TTC549 (cell line): ENCODE data around the gene CDC16.
"Not testable (repeated sequence)": the region's sequence is repeated elsewhere in the genome, so short reads cannot be mapped to it uniquely, and the experiment has no call there.

Experiments
- FAIRE-seq: peaks from 2 replicates; lab custom pipeline; 2012; peaks lifted over from hg19 to GRCh38; lab: Jason Lieb, UNC

Gene CDC16

DNA sequence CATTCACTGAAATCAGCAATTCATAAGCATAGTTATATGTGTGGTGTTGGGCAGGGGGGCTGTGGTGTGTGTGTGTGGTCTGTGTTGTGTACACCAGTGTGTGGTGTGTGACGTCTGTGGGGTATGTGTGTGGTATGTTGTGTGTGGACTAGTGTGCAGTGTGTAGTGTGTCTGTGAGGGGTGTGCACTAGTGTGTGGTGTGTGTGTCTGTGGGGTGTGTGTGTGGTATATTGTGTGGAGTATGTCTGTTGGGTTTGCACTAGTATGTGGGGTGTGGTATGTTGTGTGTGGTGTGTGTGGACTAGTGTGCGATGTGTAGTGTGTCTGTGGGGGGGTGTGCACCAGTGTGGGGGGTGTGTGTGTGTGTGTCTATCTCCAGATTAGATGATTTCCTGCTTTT, 7.2 kb upstream of the CDC16 start:
- no peak for FAIRE-seq

DNA sequence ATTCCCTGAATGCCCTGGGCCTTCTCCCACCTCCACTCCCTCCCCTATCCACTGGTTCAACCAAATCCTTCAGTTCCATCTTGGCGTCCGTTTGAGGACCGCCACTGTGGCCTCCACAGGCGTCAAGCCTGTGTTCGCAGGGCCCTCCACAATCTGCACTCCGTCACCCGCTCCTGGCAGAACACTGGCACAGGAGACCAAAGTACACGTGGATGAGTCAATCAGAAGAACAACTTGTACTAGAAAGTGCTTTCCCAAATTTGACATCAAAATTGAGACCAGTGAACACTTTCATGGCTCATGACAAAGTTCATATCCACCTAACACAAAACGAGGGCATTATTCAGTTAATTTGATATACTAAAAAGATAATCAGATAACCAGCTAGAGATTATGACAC, 6.5 kb upstream of the CDC16 start:
- no peak for FAIRE-seq

DNA sequence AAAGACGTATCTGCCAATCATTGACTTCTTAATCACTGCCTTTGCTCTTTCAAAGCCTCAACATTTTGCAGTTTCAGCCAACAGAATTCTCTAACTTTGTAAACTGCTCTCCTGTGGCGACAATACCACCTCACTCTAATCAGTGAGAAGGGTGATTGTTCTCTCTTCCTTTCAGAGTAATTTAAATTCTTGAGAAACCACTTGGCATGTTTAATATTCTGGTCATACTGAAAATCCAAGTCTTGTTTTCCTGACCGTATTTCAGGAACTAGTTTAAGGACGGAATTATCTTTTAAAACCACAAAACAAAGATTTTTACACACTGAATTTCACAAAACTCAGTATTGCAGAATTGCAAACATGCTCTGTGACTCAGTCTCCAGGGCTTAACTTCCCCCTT, 5.2 kb upstream of the CDC16 start:
- FAIRE-seq: no peak

DNA sequence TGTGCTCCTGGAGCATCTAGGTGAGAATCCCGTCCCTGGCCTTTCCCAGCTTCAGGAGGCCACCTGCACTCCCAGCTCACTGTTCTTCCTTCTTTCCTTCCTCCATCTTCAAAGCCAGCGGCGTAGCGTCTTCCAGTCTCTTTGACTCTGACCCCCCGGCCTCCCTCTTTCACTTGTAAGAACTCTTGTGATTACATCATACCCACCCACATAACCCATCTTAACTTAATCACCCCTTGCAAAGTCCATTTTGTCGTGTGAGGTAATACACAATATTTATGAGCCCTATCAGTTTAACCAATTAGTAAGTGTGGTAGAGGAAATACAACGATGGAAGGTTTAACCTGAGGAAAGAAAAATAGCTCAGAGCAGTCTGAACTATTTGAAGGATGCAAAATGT, 4.6 kb upstream of the CDC16 start:
- no peak for FAIRE-seq

DNA sequence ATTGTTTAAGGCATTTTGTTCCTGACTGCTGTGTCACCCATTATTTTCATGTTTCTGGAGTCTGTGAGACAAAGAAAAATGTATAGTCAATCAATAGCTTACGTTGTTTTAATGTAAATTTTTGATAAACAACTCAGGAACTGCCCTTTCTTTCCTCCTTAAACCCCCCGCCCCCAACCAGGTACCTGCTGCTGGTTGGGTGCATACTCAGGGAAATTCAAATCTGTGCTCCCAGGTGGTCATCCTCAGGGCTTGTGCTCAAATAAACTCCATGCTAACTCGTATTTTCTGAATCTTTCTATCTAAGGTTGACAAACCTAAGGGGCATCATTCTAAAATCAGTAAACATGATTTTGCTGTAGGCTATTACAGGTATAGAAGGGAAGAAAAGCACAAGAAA, 4.1 kb upstream of the CDC16 start:
- no peak for FAIRE-seq

DNA sequence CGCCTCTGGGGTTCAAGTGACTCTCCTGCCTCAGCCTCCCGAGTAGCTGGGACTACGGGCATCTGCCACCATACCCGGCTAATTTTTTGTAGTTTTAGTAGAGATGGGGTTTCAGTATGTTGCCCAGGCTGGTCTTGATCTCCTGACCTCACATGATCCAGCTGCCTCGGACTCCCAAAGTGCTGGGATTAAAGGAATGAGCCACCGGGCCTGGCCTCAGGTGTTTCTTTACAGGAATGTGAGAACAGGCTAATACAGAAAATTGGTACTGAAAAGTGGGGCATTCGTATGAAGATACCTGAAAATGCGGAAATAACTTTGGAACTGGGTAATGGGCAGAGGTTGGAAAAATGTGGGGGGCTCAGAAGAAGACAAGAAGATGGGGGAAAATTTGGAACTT, 2.8 kb upstream of the CDC16 start:
- FAIRE-seq: no peak

DNA sequence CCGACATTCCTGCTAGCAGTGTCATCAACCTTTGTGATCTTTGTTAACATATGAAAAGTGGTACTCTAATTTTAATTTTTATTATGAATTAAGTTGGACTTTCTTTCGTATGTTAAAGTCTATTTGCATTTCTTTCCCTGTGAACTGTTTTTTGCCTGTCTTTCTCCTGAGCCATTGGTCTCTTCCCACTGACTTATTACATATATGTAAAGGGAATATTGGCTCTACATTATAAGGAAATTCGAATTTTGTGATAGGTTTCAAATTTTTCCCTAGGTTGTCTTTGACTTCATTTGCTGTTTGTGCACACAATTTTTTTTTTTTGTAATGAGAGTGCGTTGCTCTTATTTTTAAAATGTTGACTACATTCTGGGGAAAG, 442 bp upstream of the CDC16 start:
- FAIRE-seq: no peak

DNA sequence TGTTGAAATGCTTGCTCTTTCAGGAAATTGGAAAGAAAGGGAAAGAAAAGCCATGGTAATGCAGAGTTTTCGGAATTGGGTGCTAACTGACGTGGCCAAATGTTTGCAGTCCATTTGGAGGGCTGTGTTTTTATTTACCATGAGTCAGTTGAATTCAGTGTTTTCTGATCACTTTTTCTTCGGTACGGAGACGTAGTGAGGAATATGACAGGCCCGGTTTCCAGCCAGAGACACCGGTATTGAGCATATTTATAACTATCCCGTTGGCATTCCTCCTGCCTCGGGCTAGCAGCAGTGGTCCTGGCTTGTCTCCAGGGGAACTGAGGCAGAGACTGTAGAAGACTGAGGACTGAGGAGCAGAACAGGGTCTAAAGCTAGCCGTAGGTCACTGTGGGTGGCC, 1.0 kb downstream of the CDC16 start:
- FAIRE-seq: no peak

DNA sequence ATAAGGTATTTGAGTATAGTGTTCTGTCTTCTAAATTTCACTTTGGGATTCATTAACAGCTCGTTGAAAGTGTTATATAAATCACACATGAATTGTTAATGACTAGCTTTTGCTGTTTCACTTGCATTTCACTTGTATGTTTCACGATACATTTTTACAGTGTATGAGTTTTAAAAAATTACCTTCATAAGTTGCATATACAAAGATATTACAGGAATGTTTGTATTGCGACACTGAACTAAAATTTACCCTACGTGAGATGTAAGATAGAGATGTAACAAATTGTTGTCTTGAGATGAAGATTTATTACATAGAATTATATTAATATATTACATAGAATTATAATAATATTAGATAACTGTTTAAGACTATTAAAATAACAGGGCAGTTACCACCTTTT, 1.5 kb downstream of the CDC16 start:
- no peak for FAIRE-seq

DNA sequence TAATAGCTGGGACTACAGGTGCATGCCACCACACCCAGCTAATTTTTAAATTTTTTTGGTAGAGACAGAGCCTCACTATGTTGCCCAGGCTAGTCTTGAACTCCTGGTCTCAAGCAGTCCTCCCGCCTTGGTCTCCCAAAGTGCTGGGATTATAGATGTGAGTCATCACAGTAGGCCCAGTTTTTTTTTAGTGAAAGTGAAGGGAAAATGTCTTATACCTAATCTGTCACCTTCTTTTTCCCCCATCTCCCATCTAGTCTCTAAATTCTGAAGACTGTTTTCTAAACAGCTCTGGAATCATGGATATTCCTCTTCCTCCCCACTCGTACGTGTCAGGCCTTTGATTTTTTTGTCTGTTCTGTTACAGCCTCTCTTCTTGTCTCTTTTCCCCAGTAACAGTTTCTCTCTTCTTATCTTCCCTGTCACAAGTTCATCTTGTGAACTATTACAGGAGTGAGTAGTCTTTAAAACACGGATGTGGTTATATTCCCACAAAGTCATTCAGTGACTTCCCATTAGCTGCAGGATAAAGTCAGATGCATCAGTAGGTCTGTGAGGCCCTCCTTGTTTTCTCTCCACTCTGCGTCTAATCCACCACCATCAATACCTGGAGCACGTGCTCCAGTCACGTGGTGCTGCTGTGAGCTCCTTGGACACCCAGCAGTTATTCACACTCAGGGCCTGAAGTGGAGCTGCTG, 2.9 kb downstream of the CDC16 start:
- no peak for FAIRE-seq

DNA sequence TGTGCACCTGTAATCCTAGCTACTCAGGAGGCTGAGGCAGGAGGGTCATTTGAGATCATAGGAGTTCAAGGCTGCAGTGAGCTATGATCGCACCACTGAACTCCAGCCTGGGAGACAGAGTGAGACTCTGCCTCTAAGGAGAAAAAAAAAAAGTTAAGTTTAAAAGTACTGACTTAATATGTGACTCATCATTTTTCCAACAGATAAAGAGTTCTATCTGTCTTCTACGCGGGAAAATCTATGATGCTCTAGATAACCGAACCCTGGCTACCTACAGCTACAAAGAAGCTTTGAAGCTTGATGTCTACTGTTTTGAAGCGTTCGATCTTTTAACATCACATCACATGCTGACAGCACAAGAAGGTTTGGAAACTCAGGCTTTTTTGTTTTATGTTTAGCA, 7.2 kb downstream of the CDC16 start:
- FAIRE-seq: no peak

DNA sequence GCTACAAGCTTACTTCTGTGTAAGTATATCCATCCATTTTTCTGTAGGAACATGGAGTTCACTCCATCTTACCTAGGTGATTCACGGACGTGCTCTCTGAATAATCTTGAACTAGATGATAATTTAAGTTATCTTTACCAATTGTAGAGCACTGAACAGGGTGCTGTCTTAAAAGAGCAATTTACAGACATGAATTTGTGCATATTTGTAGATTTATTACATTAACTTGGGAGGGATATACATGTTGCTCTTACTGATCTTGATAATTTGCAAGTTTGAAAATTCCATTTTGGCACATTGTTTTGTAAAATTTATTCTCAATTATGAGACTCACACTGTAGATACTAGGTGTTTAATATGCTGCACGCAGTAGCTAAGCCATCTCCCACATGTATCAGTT, 9.3 kb downstream of the CDC16 start:
- FAIRE-seq: no peak

DNA sequence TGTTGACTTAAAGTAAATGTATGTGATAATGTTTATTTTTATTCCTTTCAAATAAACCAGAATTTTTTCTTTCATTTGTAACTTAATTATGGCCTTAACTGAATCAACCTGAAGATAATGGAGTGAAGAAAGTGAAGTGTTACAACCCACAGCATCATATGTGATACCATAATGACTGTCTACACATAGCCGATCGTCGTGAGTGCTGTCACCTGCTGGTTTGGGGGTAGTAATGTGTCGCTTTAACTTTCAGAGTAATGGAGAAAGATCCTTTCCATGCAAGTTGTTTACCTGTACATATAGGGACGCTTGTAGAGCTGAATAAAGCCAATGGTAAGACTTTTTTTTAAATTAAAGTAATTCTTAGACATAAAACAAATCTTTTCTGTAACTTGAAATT, 9.9 kb downstream of the CDC16 start:
- no peak for FAIRE-seq

DNA sequence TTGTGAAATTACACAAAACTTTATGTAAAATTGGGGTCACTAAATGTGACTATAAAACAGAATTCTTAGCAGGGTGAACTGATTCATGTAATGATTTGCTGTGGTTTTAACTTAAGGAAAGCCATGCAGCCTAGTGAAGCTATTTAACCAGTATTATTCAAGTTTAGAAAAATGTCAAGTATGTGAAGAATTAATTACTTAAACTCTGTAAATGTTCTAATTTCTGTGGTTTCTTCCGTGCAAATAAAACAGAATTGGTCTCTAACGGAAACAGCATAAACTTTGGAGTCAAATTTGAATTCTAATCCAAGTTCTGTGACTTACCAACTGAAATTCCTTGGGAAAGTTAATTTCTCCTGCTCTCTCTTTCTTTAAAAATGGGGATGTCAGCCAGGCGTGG, 13.3 kb downstream of the CDC16 start:
- no peak for FAIRE-seq

DNA sequence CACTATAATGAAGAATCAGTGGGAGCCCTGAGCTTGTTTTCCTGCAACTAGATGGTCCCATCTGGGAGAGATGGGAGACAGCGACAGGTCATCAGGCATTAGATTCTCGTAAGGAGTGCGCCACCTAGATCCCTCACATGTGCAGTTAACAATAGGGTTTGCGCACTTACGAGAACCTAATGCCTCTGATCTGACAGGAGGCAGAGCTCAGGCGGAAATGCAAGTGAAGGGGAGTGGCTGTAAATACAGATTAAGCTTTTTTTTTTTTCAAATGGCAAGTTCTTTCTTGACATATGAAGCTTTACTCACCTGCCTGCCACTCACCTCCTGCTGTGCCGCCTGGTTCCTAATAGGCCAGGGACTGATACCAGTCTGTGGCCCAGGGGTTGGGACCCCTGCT, 14.4 kb downstream of the CDC16 start:
- no peak for FAIRE-seq

DNA sequence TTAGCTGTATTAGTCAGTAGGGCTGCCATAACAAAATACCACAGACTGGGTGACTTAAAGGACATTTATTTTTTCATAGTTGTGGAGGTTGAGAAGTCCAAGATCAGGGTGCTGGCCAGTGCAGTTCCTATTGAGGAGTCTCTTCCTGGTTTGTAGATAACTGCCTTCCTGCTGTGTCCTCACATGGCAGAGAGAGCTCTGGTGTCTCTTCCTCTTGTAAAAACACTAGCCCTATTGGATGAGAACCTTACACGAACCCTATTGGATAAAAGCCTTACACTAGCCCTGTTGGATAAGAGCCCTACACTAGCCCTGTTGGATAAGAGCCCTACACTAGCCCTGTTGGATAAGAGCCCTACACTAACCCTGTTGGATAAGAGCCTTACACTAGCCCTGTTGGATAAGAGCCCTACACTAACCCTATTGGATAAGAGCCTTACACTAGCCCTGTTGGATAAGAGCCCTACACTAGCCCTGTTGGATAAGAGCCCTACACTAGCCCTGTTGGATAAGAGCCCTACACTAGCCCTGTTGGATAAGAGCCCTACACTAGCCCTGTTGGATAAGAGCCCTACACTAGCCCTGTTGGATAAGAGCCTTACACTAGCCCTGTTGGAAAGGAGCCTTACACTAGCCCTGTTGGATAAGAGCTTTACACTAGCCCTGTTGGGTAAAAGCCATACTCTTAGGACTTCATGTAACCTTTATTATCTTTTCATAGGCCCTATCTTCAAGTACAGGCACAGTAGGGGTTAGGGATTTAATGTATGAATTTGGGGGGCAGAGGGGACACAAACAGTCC, 17.1 kb downstream of the CDC16 start:
- not testable (repeated sequence) for FAIRE-seq

DNA sequence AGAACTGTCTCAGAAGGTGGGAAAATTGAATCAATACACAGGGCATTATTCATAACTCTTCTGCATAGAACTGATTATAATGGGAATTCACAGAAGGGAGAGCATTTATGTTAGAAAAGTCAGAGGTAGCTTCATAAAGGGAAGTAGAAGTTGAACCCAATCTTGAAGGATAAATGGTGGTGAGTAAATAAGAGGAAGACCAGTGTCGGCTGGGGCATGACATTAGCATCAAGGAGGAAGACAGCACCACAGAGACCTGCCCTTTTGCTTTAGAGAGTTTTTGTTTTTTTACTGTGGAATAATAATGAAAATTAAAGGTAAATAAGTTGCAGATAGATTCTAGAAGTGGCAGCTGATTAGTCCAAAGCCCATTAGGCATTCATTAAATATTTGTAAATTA, 21.9 kb downstream of the CDC16 start:
- no peak for FAIRE-seq

DNA sequence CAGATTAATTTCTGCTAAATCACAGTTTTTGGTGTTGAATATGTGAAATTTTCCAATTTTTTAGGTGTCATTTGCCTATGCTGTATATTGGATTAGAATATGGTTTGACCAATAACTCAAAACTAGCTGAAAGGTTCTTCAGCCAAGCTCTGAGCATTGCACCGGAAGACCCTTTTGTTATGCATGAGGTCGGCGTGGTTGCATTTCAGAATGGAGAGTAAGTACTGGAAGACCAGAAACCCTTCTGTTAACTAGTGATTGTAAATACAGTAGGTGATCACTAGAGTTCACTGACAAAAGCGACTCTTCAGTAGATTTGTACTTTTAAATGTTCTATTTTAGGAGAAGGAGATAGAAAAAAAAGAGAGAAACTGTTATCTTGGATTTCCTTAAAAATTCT, 22.3 kb downstream of the CDC16 start:
- no peak for FAIRE-seq

DNA sequence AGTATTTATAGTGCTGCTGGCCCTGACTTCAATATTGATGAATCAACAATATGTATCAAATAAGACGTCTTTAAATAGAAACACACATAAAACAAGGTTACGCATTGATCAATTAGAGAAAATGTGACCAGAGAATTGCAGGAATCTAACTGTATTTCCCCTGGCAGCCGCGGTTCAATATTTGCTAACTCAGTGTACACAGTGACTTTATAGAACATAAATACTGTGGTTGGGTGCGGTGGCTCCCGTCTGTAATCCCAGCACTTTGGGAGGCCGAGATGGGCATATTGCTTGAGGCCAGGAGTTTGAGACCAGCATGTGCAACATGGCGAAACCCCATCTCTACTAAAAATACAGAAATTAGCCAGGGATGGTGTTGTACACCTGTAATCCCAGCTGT, 23.9 kb downstream of the CDC16 start:
- no peak for FAIRE-seq

DNA sequence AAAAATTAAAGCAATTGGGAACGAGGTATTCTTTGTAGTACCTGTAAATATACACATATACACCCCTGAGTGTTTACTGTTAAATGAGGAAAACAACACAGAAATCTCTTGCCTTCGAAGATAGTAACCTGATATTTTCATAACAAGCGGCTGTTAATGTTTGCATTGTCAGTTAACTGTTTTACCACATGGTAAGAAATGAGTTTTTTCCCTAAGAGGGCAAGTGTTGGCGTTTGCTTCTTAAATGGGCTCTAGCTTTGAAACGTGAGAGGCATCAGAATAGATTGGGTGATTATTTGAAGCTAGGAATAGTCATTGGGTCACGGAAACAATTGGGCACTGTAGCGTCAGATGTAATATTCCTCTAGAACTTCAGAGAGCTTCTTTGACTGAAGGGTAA, 24.7 kb downstream of the CDC16 start:
- FAIRE-seq: no peak

DNA sequence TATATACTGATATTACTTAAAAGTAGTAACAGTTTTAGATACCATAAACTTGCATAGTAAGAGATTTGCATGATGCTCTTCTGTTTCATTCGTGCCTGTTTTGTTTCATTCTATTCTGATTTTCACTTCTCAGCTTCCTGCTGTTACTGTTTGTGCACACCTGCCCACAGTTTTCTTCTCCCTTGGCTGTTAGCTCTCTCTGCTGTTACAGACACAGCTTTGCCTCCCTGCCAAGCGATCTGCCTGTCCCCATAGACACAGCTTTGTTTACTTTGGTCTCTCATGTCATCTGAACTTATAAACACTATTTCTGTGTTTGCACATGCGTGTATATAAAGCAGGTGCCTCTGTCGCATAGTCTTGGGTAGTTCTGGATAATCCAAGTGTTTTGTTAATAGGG, 25.3 kb downstream of the CDC16 start:
- FAIRE-seq: no peak

DNA sequence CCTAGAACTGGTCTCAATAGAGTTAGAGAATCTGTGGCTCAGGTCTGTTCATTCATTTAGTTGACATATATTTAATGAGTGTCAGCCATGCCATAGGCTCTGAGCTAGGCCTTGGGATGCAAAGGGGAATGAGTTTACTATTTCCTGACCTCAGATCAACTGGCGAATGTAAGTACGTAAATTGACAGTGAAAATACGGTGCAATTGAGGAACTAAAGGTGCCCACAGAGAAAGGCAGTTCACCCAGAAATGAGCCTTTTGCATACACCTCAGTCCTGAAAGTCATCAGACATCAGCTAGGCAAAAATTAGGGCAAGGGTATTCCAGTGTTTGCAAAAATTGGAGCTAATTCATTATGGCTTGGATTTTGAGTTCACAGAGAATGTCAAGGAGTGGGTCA, 26.1 kb downstream of the CDC16 start:
- FAIRE-seq: no peak

DNA sequence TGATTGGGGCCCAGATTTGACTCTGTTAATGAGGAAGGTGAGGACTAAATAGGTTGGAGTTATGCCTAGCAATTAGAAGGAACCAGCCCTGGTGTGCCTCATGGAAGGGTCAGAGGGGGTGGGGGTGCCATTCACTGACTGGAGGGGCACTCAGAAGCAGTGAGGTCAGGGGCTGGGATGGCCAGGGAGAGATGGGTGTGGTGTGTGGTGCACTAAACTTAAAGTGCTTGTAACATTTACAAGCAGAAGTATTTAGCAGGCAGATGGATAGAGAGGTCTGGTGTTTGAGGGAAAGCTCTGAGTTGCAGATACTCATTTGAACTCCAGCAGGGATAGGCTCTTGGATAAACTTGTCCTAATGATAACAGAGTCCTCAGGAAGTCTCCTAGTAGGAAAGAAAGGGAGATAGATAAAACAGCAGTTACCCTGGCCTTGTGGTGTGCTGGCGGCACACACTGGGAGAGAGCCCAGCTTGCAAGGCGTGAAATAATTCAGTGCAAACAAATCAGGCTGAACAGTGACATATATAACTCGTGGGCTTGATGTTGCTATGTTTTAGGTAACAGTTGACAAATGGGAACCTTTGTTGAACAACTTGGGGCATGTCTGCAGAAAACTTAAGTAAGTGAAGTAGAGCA, 26.8 kb downstream of the CDC16 start:
- no peak for FAIRE-seq

DNA sequence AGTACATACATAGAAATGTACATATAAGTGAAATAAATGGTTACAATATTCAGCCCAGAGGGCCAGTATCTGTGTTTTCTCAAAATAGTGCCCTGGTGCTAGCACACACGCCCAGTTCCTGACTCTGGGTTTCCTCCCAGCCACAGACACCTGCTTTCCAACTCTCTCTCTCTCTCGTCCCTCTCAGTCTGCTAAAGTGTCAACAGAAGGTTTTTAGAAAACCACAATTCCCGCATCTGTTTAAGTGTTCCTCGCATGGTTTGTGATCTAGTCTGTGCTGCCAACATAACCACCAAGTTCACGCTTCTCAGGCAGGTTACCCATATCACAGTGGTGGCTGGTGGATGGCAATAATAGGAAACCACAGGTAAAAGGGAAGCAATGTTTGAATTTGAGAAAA, 28.9 kb downstream of the CDC16 start:
- FAIRE-seq: no peak
